C4-2B (cell line): ENCODE results near the gene PRKCB.

ENCODE experiments used
- CTCF ChIP-seq: fragments of 450-650 bp; conservative IDR thresholded peaks from 2 replicates; pipeline ENCODE4 v1.5.1; 2017; ENCODE audit warnings: mild to moderate bottlenecking
- ZFX ChIP-seq: fragments of 450-650 bp; IDR thresholded peaks from 2 replicates; pipeline ENCODE4 v1.6.1; 2017

- no peak for TF ChIP-seq CTCF
- TF ChIP-seq ZFX: no peak
Measured at GRCh38 chr16:24189941-24190340, 354.2 kb downstream of the PRKCB start.
